Fibroblast of skin of left biceps (primary cell): ENCODE results near the gene JARID2.
A peak's percentile ranks its signal among the peaks of the same experiment; 100 is the strongest.
"Not testable (repeated sequence)": the region's sequence is repeated elsewhere in the genome, so short reads cannot be mapped to it uniquely, and the experiment has no call there.

ENCODE experiments used
- DNase-seq, 2 experiments: peaks; one replicate each; pipeline ENCODE4 v3.0.0-alpha.2; 2013; ENCODE audit warnings: low read depth in 2 of 2

The JARID2 gene

DNA sequence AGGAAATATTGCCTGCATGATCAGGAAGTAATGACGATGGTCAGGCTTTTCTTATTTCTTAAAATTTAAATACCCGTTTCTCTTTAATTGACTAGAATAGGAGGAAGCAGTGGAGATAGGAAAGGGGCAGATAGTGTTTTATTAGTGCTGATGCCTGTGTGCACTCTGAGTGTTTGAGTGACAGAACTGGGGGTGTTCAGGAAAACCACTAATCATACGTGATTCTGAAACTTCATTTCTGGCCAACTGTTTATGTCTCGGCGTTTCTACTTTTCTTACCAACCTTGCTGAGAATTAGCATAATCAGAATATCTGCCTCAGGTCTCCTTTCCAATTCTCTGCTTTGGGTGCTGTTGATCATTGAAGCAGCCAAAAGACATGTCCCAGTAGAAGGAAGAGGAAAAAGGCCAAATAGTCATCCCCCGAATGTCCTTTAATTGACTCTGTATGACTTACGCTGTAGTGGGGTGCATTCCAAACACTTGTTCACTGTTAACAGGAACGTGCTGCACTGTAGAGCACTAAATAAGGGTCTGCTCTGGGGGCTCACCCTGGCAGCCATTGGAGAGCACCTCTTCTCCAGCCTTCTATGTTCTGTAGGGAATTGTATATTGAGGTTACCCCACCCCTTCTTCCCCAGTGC, 152.9 kb downstream of the JARID2 start:
- DNase-seq, result no peak

DNA sequence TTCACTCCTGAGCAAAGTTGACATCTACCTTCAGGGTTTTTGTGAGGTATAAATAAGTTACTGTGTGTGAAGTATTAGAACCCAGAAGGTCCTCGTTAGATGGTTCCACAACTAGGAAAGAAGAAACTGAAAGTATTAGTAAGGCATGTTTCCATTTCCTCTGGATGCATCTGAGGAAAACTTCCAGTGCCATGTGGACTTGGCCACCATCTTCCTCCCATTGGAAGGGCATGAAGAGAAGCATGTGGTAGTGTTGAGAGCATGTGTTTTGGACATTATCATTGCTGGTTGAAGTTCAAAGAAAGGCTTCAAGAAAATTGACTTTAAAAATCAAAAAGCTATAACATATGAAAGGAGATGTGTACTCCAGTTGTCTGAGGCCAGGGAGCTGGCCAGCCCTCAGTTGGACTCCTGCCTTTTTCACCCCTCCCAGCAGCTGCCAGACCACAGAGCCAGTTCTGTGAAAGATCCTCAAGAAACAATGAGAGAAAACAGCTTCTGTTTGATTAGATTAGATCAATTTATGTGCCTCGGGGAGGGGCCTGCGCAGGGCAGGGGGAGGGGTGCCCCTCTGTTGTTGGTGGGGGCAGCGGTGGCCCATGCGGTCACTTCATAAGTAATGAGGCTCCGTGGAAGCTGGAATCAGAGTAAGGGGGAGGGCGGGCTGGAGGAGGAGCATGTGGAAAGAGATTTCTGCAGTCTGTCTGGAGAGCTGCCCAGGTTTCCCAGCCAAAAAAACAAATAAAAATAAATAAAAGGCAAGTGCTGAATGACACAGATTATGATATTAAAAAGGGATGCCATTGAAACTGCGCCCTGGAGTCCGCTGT, 154.0 kb downstream of the JARID2 start:
- DNase-seq, result peak in 1 of 2 experiments; percentile 39

DNA sequence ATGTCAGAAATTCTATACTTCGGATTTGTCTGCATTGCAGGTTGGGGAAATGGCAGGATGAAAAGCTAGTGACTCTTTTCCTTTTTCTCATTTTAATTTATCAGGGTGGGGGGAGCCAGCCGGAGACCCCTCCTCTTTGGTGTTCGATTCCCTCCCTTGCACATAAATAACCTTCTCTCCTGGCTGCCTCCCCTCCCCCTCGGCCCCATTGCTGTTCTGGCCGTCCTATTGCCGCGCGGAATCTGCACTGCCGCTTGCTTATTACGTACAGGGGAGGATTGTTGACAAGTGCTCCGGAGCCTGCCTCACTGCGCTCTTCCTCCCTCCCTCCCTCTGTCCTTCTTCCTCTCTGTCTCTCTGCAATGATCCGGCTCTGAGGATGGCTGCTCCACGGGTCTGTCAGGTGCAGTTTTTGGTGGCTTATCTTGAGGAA, 154.7 kb downstream of the JARID2 start:
- no peak for DNase-seq

DNA sequence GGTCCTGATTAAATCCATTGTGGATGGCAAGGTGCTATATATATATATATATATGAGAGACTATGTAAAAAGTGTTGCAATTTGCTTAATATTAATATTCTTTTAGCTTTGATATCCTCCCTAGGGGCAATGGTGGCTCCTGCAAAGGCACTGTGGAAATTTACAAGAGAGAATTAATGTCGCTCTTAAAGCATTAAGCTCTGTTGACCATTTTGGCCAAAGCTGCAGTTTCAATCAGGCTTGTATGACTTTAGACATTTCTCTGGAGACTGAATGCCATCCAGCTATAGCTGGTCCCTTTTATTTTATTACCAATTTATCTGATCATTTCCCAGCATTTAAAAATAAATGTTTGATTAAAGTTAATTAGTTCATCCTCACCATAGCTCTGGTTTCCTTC, 155.3 kb downstream of the JARID2 start:
- DNase-seq, result no peak

DNA sequence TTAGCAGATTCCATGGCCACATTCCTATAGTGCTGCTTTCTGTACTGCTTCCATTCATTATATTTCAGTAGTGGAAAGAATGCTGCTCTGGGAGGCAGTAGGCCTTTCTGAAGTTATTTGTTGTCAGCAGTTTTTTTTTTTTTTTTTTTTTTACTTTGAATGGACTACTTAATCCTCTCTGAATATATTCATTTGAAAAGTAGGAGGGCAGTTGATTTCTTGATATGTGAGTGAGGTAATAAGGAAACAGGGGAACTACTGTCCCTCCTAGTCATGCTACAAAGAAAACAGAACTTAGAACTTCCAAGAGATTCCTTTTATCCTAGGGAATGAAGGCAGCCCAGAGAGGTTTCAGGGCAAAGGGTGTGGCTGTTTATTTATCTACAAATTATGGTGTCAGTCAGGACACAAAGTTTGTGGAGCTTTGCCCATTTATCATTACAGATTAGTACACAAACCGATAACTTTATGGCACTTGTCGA, 155.9 kb downstream of the JARID2 start:
- no peak for DNase-seq

DNA sequence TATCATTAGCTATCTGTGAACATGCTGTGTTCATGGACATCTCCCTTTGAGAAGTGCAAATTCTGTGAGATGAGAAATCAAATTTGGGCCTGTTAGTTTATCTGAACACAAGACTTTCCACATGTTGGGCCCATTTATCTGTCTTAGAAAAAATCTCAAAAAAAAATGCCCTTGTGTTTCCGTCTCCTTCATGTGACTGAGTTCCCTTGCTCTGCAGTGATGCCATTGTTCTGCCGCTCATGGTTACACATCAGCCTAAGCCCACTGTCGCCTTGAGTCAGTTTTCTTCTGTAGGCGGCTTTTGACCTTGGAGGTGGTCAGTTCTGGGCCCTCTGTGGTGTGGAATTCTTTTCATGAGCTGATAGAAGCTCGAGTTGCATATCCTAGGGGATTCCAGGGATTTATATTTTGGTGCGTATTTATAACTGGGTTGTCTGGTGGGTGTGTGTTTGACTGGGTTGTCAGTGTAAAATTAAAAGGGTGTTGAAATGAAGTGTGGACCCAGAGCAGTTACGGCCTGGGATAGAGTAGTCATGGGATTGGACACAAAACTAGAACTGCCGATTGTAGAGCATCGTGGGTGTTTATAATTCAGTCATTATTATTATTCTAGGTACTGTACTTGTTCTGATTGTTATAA, 156.7 kb downstream of the JARID2 start:
- DNase-seq, result no peak

DNA sequence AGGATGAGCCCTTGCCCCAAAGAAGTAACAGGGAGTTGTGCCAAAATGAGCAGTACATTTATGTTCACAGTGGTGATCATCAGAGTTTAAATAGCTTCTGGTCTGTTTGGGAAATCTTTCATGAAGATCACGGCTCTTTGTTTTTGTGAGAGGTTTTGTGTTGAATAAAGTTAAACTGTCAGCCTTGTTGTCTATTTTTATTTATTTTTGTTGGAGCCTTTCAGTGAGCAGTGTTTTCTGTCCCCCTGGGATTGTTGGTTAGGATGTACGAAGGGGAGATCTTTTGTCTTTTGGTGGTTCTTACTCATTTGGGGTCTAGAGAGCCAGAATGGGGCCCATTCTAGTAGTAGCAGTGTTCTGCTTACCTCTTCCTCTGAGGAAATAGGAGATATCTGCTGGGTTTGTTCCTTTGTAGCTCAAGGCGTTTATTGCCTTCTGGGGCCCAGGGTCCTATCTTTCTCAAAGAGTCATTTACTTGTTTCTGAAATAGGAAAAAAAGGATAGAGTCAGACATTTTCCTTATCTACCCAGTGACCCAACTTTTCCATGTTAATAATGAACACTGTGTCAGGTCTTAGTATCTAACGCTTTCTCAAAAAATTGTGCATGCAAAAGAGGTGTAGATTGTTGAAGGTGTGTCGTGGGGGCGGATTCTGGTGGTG, 157.4 kb downstream of the JARID2 start:
- DNase-seq, result no peak

DNA sequence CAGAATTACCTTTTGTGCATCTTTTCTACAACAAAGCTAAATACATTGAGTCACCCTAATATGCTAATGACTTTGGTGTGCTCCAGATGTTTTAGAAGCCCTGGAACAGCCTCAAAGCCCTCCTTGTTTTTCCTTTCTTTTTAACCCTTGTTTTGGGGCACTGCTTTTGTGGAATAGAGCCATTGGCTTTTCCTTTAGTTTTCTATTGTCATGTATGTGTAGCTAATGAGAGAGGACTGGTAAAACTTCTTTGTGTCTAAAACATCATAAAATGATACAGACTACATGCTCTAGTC, 158.8 kb downstream of the JARID2 start:
- no peak for DNase-seq

DNA sequence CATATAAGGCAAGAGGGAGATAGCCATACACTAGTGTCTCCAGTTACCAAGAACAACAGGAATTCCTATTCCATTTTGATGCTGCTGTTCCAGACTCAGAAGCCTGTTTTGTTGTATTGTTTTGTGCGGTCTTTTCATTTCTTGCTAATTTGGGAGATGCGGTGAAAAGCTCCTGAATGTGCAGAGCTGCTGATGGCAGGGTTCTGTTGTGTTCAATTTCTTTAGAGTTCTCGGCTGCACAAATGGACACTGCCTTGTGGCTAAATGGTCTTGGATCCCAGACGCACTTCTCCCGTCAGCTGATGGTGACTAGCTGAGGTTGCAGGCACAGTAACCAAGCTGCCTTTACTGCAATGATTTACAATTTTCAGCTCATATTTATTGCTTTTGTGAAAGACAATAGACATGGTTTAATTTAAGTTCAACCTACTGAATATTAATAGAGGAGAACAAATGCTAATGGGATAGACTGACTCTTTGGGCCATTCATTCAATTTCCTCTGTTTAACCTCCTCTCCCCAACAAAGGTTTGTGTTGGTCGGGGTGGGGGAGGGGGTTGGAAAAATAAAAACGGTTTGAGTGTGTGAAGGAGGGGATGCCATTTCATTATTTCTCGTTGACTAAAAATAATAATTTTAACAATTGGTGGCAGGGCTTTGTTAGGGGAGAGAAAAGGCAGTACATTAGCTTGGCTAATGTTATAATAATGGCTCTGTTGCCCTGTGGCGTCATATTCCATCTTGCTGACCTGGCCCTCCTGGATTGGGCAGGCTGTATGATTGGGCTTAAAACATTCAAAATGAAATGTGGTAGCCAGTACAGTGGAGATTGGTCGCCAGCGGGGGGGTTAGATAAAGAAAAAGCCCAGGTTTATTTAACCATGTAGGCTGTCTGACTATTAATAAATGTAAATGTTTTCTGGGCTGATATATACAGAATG, 159.5 kb downstream of the JARID2 start:
- DNase-seq, result no peak

DNA sequence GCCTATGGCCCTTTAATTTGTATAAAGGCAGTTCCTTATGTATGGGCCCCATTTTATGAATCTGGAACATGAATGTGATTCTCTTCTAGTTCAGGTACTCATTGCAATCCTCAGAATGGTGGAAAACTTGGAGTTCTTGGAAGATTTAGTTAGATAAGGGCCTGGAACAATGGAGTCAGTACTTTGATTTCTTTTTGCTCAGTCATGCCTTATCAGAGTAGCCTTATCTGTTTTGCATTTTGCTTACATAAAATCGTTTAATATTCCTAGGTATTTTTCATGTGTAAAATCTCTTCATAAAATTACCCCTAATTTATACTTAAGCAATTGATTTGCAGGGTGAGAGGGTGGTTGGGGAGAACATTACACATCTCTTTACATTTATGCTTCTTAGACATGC, 160.6 kb downstream of the JARID2 start:
- no peak for DNase-seq

DNA sequence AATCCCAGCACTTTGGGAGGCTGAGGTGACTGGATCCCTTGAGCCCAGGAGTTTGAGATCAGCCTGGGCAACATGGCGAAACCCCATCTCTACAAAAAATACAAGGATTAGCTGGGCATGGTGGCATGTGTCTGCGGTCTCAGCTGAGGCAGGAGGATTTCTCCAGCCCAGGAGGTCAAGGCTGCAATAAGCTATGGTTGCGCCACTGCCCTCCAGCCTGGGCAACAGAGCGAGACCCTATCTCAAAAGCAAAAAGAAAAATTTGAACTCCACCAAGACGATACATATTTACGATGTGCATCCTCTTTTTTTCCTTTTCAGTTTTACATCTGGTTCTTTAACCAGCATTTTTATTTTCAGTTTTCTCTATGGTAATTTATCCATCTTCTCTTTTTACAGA, 162.1 kb downstream of the JARID2 start:
- DNase-seq, result no peak

DNA sequence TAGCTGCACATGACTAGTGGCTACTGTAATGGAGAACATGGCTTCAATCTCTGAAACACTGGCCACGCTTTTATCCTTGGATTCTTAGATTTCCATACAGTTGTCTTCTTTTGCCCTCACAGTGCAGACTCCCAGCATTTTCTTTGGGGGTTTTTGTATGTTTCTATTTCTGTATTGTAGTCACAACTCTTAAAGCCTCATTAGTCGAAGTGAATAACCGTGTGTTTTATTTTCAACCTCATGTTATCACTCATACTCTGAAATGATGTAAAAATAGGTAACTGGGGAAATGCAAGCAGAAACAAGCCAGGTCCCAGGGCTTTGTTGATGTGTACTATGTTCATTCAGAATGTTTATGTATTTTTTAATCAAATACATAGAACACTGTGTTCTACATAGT, 162.9 kb downstream of the JARID2 start:
- DNase-seq, result no peak

DNA sequence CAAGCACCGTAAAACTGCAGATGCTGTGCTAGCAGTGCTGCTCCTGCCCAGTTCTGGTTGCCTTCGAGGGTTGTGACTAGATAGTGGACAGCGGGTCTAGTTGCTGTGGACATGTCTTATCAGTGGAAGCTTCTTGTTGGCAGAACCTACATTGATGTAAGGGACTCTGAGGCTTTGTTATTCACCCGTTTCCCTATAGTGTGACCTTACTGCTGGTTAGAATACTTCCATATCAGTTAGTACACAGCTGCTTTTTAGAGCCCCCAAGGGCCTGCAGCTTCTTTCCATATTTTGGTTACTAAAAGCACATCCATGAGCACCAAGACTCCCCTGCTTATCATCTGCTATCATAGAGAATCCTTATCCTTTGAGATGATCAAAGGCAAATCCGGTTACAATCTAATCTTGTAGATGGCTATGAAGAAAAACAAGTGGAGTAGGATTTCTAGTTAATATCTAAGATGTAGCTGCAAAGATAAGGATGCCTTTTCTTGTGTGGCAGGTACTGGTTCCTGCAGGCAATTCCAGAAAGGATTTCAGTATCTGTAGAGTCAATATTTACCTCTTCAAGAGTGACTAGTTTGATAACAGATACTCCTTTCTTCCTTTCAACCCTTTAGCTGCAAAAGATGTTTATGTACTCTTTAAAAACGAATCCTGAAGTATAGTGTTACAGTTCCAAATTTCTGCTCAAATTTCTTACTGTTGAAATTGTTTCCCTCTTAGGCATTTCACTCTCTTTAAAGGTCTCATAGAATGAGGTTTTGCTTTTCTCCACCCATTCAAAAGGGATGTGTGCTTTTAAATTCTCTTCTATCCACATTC, 163.6 kb downstream of the JARID2 start:
- DNase-seq, result no peak

DNA sequence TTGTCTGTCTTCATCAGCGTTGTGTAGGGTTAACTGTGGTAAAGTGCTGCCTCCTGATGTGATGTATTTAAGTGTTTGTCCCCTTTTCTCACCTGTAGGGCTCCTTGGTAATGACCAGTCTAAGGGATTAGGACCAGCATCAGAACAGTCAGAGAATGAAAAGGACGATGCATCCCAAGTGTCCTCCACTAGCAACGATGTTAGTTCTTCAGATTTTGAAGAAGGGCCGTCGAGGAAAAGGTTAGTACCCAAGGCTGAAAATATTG, 164.2 kb downstream of the JARID2 start:
- DNase-seq, result no peak

DNA sequence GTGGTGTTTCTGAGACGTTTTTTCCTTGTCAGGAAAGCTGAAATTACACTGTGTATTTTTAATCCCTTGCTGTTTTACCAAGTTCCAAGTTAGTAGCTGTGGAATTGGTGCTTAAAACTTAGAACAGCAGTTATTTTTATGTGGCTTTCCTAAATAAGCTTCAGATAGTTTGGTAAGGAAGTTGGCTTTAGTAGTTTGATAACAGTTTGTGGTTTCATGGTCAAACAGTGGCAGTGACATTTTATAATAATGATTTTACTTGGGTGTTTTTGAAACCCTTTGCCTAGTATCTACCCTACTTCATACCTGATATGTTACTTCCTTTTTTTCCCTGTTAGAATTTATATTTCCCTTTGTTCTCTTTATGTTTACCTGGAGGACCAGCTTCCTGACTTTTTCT, 164.9 kb downstream of the JARID2 start:
- DNase-seq, result no peak

DNA sequence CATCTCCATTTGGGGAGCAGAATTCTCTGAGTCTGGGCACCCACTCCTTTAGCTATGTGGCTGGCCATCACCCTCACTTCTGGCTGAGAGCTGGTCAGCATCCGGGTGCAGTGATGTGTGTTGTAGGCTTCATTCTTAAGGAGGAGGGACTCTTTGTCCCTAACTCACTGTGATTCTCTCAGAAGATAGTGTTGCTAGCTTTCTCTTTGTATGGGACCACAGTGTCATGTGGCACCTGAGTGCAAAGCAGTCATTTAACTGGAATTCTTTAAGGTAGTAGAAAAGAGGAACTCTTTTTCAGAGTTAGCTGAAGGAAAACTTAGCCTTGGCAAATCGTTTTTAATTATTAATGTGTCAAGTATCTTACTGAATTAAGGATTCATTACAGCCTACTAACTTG, 165.9 kb downstream of the JARID2 start:
- DNase-seq, result no peak

DNA sequence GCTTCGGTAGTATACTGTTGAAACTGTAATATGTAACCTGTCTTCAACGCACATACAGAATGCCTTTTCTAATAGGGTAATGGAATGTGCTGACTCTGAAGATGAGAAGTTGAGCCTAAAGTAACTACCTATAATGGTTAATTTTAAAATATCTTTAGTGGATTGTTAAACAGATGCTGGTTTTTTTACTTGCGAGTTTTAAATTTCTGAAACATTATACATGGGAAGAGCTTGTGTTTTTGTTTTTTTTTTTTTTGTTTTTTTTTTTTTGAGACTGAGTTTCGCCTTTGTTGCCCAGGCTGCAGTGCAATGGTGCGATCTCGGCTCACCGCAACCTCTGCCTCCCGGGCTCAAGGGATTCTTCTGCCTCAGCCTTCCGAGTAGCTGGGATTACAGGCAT, 166.9 kb downstream of the JARID2 start:
- no peak for DNase-seq

DNA sequence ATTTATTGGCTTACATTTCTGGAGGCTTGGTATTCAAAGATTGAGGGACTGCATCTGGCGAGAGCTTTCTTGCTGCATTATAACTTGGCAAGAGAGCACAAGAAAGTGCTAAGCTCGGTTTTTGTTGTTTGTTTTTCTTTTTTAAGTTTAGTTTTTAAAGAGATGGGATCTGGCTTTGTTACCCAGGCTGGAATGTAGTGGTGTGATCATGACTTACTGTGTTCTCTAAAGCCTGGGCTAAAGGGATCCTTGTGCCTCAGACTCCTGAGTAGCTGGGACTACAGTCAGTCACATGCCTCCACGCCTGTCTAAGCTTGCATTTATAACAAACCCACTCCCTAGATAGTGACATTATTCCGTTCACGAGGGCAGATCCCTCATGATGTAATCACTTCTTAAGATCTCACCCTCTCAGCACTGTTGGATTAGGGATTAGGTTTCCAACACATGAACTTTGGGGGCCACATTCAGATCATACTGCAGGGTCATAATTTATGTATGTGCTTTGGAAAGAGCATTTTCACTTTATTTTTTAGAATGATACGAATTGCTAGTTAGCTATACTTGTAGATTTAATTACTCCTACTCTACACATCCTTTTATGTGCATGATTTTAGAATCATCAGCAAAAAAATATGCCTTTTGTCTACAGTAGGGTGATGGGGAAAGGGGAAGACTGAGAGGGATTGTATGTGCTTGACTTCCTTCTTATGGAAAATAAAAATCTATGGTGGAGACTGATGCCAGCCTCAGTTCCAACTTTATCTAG, 167.8 kb downstream of the JARID2 start:
- DNase-seq, result no peak

DNA sequence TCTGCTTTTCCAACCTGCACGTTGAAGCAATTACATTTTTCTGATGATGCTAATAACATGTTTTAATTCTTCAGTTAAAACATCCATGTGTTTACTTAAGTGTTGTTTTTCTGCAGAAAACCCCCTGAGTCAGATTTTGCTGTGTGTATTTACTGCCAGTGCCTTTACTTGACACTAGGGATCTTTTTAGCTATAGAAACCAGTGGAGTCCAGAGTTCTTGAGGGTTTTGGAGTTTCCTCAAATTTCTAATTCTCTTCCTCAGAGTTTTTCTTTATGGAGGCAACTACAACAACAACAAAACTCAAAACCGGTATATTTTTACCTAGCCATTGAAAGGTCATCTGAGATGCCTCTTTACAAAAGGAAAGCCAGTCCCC, 168.4 kb downstream of the JARID2 start:
- no peak for DNase-seq

DNA sequence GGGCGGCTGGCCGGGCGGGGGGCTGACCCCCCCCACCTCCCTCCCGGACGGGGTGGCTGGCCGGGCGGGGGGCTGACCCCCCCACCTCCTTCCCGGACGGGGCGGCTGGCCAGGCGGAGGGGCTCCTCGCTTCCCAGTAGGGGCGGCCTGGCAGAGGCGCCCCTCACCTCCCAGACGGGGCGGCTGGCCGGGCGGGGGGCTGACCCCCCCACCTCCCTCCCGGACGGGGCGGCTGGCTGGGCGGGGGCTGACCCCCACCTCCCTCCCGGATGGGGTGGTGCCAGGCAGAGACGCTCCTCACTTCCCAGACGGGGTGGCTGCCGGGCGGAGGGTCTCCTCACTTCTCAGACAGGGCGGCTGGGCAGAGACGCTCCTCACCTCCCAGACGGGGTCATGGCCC, 169.8 kb downstream of the JARID2 start:
- not testable (repeated sequence) for DNase-seq
